Keratinocyte (primary cell): ENCODE data around the gene LRRC4C. TPM values are rescaled to one million over a fixed set of nuclear protein-coding genes. Genes with fewer than 3 reads are reported as not detected.

Experiments
- DNase-seq: peaks from one replicate; pipeline ENCODE4 v3.0.0-alpha.2; 2011; ENCODE audit warnings: low read depth, missing footprints, low spot score
- FAIRE-seq: peaks from 2 replicates; lab custom pipeline; 2011; peaks lifted over from hg19 to GRCh38; lab: Jason Lieb, UNC
- H2AFZ ChIP-seq: 2 replicates; pipeline ENCODE4 v1.6.0; 2012; ENCODE audit warnings: low read length, control low read depth, inconsistent platforms; ENCODE audit not compliant: control insufficient read depth
- H3K27ac ChIP-seq: 2 replicates; pipeline ENCODE4 v1.5.1; 2011; ENCODE audit warnings: low read length; ENCODE audit not compliant: control insufficient read depth, insufficient read depth
- H3K27me3 ChIP-seq: 3 replicates; pipeline ENCODE4 v1.6.0; 2011; ENCODE audit warnings: low read length; ENCODE audit not compliant: control insufficient read depth, insufficient read depth; ENCODE audit errors: extremely low read depth
- H3K36me3 ChIP-seq, 2 experiments: 2 replicates in 1 of 2; 3 replicates in 1 of 2; pipeline ENCODE4 v1.5.1; 2011; ENCODE audit warnings: low read length in 2 of 2, mild to moderate bottlenecking in 1 of 2; ENCODE audit not compliant: control insufficient read depth in 2 of 2, insufficient read depth in 2 of 2; ENCODE audit errors: extremely low read depth in 1 of 2
- H3K4me1 ChIP-seq: 3 replicates; pipeline ENCODE4 v1.5.1; 2011; ENCODE audit warnings: low read length; ENCODE audit not compliant: control insufficient read depth, insufficient read depth; ENCODE audit errors: extremely low read depth
- H3K4me2 ChIP-seq: 3 replicates; pipeline ENCODE4 v1.6.0; 2011; ENCODE audit warnings: low read depth, low read length; ENCODE audit not compliant: control insufficient read depth, insufficient read depth; ENCODE audit errors: extremely low read depth
- H3K4me3 ChIP-seq, 3 experiments: fragments of 200-600 bp in 1 of 3; sonication (generic) in 1 of 3; 2 replicates in 2 of 3; 3 replicates in 1 of 3; pipeline ENCODE4 v1.5.1; 2011 to 2016; ENCODE audit warnings: low read length in 3 of 3, mild to moderate bottlenecking in 3 of 3, control low read depth in 2 of 3, inconsistent platforms in 1 of 3, low read depth in 1 of 3, mixed read lengths in 1 of 3, mixed run types in 1 of 3, moderate library complexity in 1 of 3; ENCODE audit not compliant: control insufficient read depth in 2 of 3, insufficient read depth in 2 of 3; ENCODE audit errors: extremely low read depth in 1 of 3
- H3K79me2 ChIP-seq: 2 replicates; pipeline ENCODE4 v1.6.0; 2012; ENCODE audit warnings: low read length; ENCODE audit not compliant: control insufficient read depth, insufficient read depth
- H3K9ac ChIP-seq: 3 replicates; pipeline ENCODE4 v1.6.0; 2011; ENCODE audit warnings: low read length; ENCODE audit not compliant: control insufficient read depth, insufficient read depth; ENCODE audit errors: extremely low read depth
- H3K9me1 ChIP-seq: 3 replicates; pipeline ENCODE4 v1.6.0; 2011; ENCODE audit warnings: low read length; ENCODE audit not compliant: control insufficient read depth, insufficient read depth; ENCODE audit errors: extremely low read depth
- H3K9me3 ChIP-seq: 2 replicates; pipeline ENCODE4 v1.5.1; 2012; ENCODE audit warnings: low read depth, low read length; ENCODE audit not compliant: control insufficient read depth
- H4K20me1 ChIP-seq: 3 replicates; pipeline ENCODE4 v1.6.0; 2011; ENCODE audit warnings: low read length; ENCODE audit not compliant: control insufficient read depth, insufficient read depth; ENCODE audit errors: extremely low read depth
- EZH2 ChIP-seq: IDR thresholded peaks from one replicate; pipeline ENCODE4 v1.6.1; 2012; ENCODE audit warnings: inconsistent platforms, mild to moderate bottlenecking, low read length, moderate library complexity
- dilution Hi-C: fragments of 300-500 bp; cut with MboI; formaldehyde crosslinking; loops from one replicate; pipeline ENCODE4 v1.7.0; 2020; ENCODE audit warnings: low sequenced_read_pairs; ENCODE audit not compliant: extremely low pct_ligation_motif_present
- polyA plus RNA-seq, 5 experiments: library from polyadenylated mRNA; depleted of rRNA in 3 of 5; stranded (reverse) in 3 of 5; stranded (forward) in 1 of 5; unstranded in 1 of 5; fragments of >200 nt; gene quantifications; 1 replicate in 1 of 5; 2 replicates in 3 of 5; 3 replicates in 1 of 5; pipeline versions ENCODE4 v1.2.1 to v1.2.3, GENCODE V29; 2011 to 2012; ENCODE audit warnings: missing spikeins in 2 of 5, low read depth in 1 of 5, low replicate concordance in 1 of 5
- TF ChIP-seq, protein P1 (sequence below), 3 experiments: IDR thresholded peaks in 1 of 3; conservative IDR thresholded peaks in 1 of 3; optimal IDR thresholded peaks in 1 of 3; 2 replicates in 2 of 3; 3 replicates in 1 of 3; pipeline versions ENCODE3 to v1.5.1; 2011; ENCODE audit warnings: low read length in 3 of 3, mild to moderate bottlenecking in 3 of 3, moderate library complexity in 2 of 3, control low read depth in 1 of 3, inconsistent platforms in 1 of 3; ENCODE audit not compliant: insufficient read depth in 2 of 3; ENCODE audit errors: extremely low read depth in 1 of 3

LRRC4C gene
- polyA plus RNA-seq, 1 donor (not counting 4 experiments of a cell fraction or from before 2014, with no cell fraction given): not detected

DNA sequence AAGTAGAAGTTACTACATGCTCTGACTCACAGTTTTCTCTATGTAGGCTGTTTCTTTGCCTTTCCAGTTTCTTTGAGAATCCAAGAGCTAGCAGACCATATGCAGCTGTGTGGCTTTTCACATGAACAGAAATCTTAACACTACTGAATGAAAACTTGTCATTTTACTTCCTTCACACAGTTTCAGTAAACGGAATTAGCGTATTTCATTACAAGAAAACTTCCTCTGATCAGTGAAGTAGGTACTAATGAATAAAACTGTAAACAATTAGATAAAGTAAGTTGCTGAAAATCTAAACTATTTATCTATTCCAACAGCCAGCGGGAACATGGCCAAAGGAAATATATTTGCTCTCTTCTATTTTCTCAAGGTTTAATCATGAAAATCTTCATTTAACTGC lies 953.2 kb downstream of the LRRC4C start:
- no peak for DNase-seq
- no peaks in the 10 kb centered on the region for H3K79me2 ChIP-seq
- no peaks in the 10 kb centered on the region for H3K9me1 ChIP-seq
- H3K36me3 ChIP-seq: no peaks in the 10 kb centered on the region
- H3K4me2 ChIP-seq: no peak overlapping the region
- FAIRE-seq: no peak
- H3K4me3 ChIP-seq: no peak overlapping the region
- H3K27ac ChIP-seq: no peak overlapping the region
- H2AFZ ChIP-seq: no peak overlapping the region
- no peaks in the 10 kb centered on the region for H3K4me1 ChIP-seq
- no peaks in the 10 kb centered on the region for H3K9me3 ChIP-seq
- no peak overlapping the region for H3K9ac ChIP-seq
- dilution Hi-C loops: no loop called here
- H4K20me1 ChIP-seq: no peaks in the 10 kb centered on the region
- H3K27me3 ChIP-seq: no peaks in the 10 kb centered on the region
- TF ChIP-seq, protein P1, sequence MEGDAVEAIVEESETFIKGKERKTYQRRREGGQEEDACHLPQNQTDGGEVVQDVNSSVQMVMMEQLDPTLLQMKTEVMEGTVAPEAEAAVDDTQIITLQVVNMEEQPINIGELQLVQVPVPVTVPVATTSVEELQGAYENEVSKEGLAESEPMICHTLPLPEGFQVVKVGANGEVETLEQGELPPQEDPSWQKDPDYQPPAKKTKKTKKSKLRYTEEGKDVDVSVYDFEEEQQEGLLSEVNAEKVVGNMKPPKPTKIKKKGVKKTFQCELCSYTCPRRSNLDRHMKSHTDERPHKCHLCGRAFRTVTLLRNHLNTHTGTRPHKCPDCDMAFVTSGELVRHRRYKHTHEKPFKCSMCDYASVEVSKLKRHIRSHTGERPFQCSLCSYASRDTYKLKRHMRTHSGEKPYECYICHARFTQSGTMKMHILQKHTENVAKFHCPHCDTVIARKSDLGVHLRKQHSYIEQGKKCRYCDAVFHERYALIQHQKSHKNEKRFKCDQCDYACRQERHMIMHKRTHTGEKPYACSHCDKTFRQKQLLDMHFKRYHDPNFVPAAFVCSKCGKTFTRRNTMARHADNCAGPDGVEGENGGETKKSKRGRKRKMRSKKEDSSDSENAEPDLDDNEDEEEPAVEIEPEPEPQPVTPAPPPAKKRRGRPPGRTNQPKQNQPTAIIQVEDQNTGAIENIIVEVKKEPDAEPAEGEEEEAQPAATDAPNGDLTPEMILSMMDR (optimal IDR thresholded peaks at IDR 0.05 in 1 of 3, IDR thresholded peaks at IDR 0.05 in 1 of 3, conservative IDR thresholded peaks at IDR 0.05 in 1 of 3; ENCODE audit: extremely low read depth in 1 of 3, insufficient read depth in 2 of 3, low read length in 3 of 3): no peak
- no peak for TF ChIP-seq EZH2

DNA sequence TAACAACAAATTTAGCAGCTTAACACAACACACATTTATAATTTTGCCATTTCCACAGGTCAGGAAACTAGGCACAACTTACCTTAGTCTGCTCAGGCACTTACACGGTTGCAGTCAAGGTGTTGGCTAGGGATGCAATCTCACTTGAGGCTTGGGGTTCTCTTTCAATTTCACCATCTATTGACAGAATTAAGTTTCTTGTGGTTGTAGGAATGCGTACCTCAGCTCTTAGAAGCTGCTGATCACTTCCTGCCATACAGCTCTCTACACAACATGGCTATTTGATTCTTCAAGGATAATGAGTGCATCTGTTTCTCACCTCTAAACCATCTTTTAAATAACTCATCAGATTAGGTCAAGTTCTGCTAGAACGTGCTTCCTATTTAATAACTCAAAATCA lies 968.1 kb downstream of the LRRC4C start:
- Histone ChIP-seq H3K36me3 (no peaks in the 10 kb centered on the region), H3K4me1 (no peaks in the 10 kb centered on the region), H3K4me3 (no peak overlapping the region), H2AFZ (no peak overlapping the region), H3K79me2 (no peaks in the 10 kb centered on the region), H3K27me3 (no peaks in the 10 kb centered on the region), H3K9ac (no peak overlapping the region), H3K27ac (no peak overlapping the region), H3K9me3 (peaks cover 2% of the 10 kb centered on the region), H4K20me1 (no peaks in the 10 kb centered on the region), H3K4me2 (no peak overlapping the region), H3K9me1 (no peaks in the 10 kb centered on the region)
- dilution Hi-C loops: no loop called here
- FAIRE-seq (no peak), DNase-seq (no peak)
- no peak for TF ChIP-seq EZH2
- TF ChIP-seq, protein P1 (optimal IDR thresholded peaks at IDR 0.05 in 1 of 3, IDR thresholded peaks at IDR 0.05 in 1 of 3, conservative IDR thresholded peaks at IDR 0.05 in 1 of 3; ENCODE audit: extremely low read depth in 1 of 3, insufficient read depth in 2 of 3, low read length in 3 of 3): no peak
